C4-2B (cell line): ENCODE measurements around the gene SUSD5.

ENCODE experiments used
- H3K27ac ChIP-seq: fragments of 450-650 bp; 2 replicates; pipeline ENCODE4 v1.5.1; 2017
- ZFX ChIP-seq: fragments of 450-650 bp; IDR thresholded peaks from 2 replicates; pipeline ENCODE4 v1.6.1; 2017
- TF ChIP-seq, protein P1 (sequence below): fragments of 450-650 bp; conservative IDR thresholded peaks from 2 replicates; pipeline ENCODE4 v1.5.1; 2017; ENCODE audit warnings: mild to moderate bottlenecking

Gene SUSD5

DNA sequence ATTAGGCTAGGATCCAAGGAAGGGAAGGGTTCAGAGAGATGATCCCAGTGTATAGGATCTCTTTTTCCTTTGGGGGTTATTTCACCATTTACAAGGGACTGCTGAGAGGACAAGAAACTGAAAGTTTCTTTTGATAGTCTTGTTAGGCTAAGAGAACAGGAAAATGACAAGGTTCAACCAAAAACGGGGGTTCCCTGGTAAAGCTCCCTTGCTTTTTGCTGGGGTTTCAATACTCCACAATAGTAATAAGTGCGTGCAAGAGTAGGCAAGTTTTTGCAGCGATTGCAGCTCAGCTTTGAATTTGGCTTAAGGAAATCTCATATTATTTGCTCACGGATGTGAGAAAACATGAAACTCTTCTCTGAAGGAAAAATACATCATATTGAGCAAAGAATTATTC, 18.8 kb upstream of the SUSD5 start:
- H3K27ac ChIP-seq = no peak overlapping the region
- no peak for TF ChIP-seq ZFX
- TF ChIP-seq, protein P1, sequence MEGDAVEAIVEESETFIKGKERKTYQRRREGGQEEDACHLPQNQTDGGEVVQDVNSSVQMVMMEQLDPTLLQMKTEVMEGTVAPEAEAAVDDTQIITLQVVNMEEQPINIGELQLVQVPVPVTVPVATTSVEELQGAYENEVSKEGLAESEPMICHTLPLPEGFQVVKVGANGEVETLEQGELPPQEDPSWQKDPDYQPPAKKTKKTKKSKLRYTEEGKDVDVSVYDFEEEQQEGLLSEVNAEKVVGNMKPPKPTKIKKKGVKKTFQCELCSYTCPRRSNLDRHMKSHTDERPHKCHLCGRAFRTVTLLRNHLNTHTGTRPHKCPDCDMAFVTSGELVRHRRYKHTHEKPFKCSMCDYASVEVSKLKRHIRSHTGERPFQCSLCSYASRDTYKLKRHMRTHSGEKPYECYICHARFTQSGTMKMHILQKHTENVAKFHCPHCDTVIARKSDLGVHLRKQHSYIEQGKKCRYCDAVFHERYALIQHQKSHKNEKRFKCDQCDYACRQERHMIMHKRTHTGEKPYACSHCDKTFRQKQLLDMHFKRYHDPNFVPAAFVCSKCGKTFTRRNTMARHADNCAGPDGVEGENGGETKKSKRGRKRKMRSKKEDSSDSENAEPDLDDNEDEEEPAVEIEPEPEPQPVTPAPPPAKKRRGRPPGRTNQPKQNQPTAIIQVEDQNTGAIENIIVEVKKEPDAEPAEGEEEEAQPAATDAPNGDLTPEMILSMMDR = no peak

DNA sequence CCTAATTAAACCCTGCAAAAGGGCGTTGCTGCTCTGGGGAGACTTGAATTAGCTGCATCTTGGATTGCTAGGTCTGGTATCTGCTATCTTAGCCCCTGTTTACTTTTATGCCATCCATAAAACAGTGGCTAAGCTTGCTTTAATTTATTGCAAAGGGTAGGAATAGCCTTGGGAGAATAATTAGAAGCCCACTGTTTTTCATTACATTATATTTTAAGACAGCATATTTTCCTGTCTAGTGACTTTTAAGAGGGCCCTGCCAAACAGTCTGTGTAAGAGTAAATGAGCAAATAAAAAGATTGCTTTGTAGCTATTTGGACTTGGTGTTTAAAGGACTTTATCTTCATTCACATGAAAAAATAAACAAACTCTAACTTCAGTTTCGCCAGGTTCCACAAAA, 17.4 kb upstream of the SUSD5 start:
- no peak for TF ChIP-seq ZFX
- TF ChIP-seq, protein P1 = no peak
- no peak overlapping the region for H3K27ac ChIP-seq

DNA sequence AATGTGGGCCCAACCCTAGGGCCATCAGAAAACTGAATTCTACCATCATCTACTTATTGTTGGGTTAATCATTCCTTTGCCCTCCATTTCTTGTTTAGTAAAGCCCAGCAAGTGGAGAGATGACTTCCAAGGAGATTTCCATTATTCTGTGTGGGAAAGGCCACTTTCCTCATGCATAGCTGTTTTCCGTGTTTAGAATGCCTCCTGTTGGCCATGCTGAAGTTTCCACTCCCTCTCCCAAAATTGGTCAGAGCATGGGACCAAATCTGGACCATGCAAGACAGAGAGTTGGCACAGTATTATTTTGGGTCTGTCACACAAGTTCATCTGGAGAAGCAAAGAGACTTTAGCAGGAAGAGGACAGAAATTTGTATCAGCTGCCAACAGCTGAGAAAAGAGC, 15.3 kb upstream of the SUSD5 start:
- TF ChIP-seq ZFX = no peak
- TF ChIP-seq, protein P1 = no peak
- no peak overlapping the region for H3K27ac ChIP-seq

DNA sequence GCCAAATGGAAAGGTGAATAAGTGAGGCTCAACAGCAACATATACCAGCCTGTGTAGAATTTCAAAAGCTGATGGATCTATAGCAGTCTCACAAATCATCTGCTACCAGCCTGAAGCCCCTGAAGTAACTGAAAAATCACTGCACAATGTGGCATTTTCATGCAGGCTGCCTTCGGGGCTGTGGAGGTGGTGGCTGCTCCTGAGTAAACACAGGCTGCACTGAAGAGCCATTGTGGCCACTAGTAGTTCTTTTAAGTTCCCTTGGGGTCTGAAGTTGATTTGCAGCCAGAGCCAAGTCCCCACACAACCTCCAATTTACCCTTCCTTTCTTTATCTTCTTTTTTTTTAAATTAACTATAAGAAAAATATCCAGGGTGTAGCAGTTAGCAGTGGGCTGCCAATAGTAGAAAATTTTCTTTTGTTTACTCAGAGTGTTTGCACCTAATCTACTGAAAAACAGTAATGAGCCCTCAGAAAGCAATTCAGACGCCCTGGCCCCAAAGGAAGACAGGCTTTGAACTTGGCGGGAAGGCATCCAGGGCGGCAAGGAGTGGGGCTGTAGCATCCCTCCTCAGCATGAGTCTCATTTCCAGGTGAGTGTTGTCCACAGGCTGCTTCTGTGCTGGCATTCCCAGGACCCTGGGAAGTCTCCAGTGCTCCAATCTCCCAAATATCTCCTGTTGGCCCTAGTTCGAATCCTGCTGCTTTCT, 13.3 kb upstream of the SUSD5 start:
- TF ChIP-seq, protein P1 = no peak
- TF ChIP-seq ZFX = no peak
- H3K27ac ChIP-seq = no peak overlapping the region

DNA sequence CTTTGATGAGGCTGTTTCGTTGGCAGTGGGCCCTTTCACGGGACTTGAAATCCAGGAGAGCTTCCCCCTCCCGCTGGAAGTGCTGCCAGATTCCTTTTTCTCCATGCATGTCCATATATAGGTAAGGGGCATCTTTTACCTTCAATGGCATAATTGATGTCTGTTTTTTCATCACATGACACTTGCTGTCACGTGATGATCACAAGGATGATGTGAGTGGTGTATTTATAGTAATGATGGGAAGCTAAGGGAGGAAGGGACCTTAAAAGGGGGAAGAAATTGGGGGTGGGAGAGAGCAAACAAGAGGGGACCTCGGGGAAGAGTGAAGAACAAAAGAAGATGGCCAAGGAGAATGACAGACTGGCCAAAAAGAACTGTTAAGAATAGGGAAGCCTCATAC, 11.3 kb upstream of the SUSD5 start:
- no peak overlapping the region for H3K27ac ChIP-seq

DNA sequence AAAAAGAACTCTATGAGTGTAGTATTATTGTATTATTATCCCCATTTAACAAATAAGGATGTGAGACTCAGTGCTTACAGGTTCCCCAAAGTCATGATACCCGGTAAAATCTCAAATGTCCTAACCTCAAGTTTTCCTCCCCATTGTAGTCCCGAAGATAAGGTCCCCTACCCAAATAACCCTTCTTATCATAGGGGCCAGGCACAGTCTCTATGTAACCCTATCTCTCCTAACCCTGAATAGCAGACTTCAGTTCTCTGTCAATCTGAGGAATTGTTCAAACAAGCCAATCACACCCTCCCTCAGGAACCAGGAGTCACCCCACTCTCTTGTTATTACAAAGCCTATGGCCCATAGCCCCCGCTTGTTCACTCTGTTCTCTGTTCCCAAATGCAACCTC, 10.5 kb upstream of the SUSD5 start:
- no peak for TF ChIP-seq ZFX
- TF ChIP-seq, protein P1 = no peak

More for the DNA sequence above, 11.3 kb upstream of the SUSD5 start:
- no peak for TF ChIP-seq ZFX
- TF ChIP-seq, protein P1 = no peak

DNA sequence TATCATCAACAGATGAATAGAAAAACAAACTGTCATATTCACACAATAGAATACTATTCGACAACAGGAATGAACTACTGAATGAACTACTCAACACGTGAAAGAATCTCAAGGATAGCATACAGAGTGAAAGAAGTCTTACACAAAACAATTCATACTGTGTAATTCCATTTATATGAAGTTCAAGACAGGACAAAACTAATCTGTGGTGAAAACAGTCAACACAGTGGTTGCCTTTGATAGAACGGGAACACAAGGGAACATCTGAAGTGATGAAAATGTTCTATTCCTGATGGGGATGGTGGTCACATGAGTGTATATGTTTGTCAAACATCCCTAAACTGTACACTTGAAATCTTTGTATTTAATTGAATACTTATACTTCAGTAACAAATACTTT, 2.6 kb upstream of the SUSD5 start:
- no peak for TF ChIP-seq ZFX
- TF ChIP-seq, protein P1 = no peak
- no peak overlapping the region for H3K27ac ChIP-seq

More for the DNA sequence above, 10.5 kb upstream of the SUSD5 start:
- H3K27ac ChIP-seq = no peak overlapping the region
